ENCODE results near the gene USP3.

- no peak for TF ChIP-seq GATA3 (IDR thresholded peaks at IDR 0.05; ENCODE audit: low read depth, low read length)
- no peak for TF ChIP-seq GATA2 (IDR thresholded peaks at IDR 0.05; ENCODE audit: low read depth, low read length)
Measured at GRCh38 chr15:63478243-63478642, 26.1 kb upstream of the USP3 start.

All from SH-SY5Y (cell line).